Activated naive CD4-positive, alpha-beta T cell treated with Interleukin-2 at 50 U/mL for 16 hours (primary cell): ENCODE data around the gene FOXD3.
"Not testable (repeated sequence)": the region's sequence is repeated elsewhere in the genome, so short reads cannot be mapped to it uniquely, and the experiment has no call there.

ENCODE experiments used
- DNase-seq: peaks from one replicate; pipeline ENCODE4 v3.0.0-alpha.2; 2020

The FOXD3 gene

GRCh38 chr1:63321066-63321784 lies 1.1 kb upstream of the FOXD3 start:
- no peak for DNase-seq

- DNase-seq: no peak
Observed at GRCh38 chr1:63321785-63322113, 618 bp upstream of the FOXD3 start.

GRCh38 chr1:63322944-63323864 lies 837 bp downstream of the FOXD3 start:
- peak; percentile 43 for DNase-seq

GRCh38 chr1:63323865-63324778 lies 1.8 kb downstream of the FOXD3 start:
- DNase-seq: no peak

- DNase-seq: no peak
Observed at GRCh38 chr1:63324779-63325119, 2.4 kb downstream of the FOXD3 start.

- no peak for DNase-seq
Observed at GRCh38 chr1:63325279-63325985, 3.1 kb downstream of the FOXD3 start.

GRCh38 chr1:63326106-63326472 lies 3.7 kb downstream of the FOXD3 start:
- no peak for DNase-seq

- no peak for DNase-seq
Observed at GRCh38 chr1:63326473-63327380, 4.4 kb downstream of the FOXD3 start.

GRCh38 chr1:63327417-63328054 lies 5.2 kb downstream of the FOXD3 start:
- DNase-seq: peak; percentile 35

GRCh38 chr1:63328122-63328521 lies 5.8 kb downstream of the FOXD3 start:
- no peak for DNase-seq

GRCh38 chr1:63328781-63329180 lies 6.4 kb downstream of the FOXD3 start:
- DNase-seq: no peak

- DNase-seq: no peak
Observed at GRCh38 chr1:63329621-63330330, 7.4 kb downstream of the FOXD3 start.

- no peak for DNase-seq
Observed at GRCh38 chr1:63330331-63330916, 8.1 kb downstream of the FOXD3 start.

GRCh38 chr1:63342402-63342801 lies 20.0 kb downstream of the FOXD3 start:
- no peak for DNase-seq

- DNase-seq: no peak
Observed at GRCh38 chr1:63343922-63344321, 21.6 kb downstream of the FOXD3 start.

GRCh38 chr1:63350320-63350719 lies 28.0 kb downstream of the FOXD3 start:
- DNase-seq: no peak

- no peak for DNase-seq
Observed at GRCh38 chr1:63352736-63353135, 30.4 kb downstream of the FOXD3 start.

GRCh38 chr1:63356234-63356633 lies 33.9 kb downstream of the FOXD3 start:
- not testable (repeated sequence) for DNase-seq

GRCh38 chr1:63359561-63359960 lies 37.2 kb downstream of the FOXD3 start:
- no peak for DNase-seq

- DNase-seq: no peak
Observed at GRCh38 chr1:63362073-63362472, 39.7 kb downstream of the FOXD3 start.
